Measurements from ENCODE around the gene LDB3.
"Not testable (repeated sequence)": the region's sequence is repeated elsewhere in the genome, so short reads cannot be mapped to it uniquely, and the experiment has no call there.

LDB3 gene

DNA sequence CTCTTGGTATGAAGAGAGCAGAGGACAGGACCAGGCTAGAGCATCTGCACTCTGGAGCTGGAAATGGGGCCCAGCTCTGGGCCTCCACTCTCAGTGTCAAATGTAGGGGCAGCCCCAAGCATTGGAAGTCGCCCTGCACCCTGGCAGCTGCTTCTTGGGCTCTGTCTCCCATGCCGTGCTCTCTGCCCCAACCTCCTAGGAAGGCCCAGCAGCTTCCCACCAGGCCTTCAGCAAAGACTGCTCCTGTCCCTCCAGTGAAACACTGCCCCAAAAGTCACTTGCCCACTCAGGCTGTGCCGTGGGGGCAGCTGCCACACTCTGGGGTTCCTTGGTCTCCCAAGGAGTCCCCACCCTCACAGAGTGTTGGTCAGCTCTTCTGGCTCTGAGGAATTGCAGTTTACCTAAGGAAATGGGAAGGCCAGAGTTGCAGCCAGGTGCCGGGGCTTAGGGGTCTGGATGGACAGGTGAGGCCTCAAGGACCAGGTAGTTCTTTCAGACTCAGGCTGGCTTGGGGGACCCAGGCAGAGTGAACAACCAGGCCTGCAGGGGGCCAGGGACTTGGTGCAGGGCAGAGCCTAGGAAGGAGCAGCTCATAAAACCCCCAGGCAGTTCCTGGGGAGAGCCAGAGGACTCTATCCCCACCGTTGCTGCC lies 23.4 kb upstream of the LDB3 start:
- ChIA-PET CTCF (no interaction called here), POLR2A (interaction anchor here (0.8 kb wide), 1 partner anchor 14 kb away, joined by 3 read pairs; no protein-coding TSS in a partner anchor)
- TF ChIP-seq ELF4 (IDR thresholded peaks at IDR 0.05) = no peak
- TF ChIP-seq BHLHE40 (IDR thresholded peaks at IDR 0.05; ENCODE audit: borderline replicate concordance) = no peak
- TF ChIP-seq ZNF384 (IDR thresholded peaks at IDR 0.05) = no peak
- no peak for TF ChIP-seq TARDBP (IDR thresholded peaks at IDR 0.05)
- no peak for TF ChIP-seq NFRKB (IDR thresholded peaks at IDR 0.05)
- TF ChIP-seq FOXM1 (IDR thresholded peaks at IDR 0.05; ENCODE audit: borderline replicate concordance) = no peak
- no peak for TF ChIP-seq CTBP1 (IDR thresholded peaks at IDR 0.05; ENCODE audit: borderline replicate concordance)
- TF ChIP-seq SUZ12 (IDR thresholded peaks at IDR 0.05) = no peak
- no peak for TF ChIP-seq SP1 (IDR thresholded peaks at IDR 0.05)
- TF ChIP-seq FOXA1 (IDR thresholded peaks at IDR 0.05) = no peak
- no peak for TF ChIP-seq LEF1 (IDR thresholded peaks at IDR 0.05; ENCODE audit: borderline replicate concordance)
- TF ChIP-seq ARNT (IDR thresholded peaks at IDR 0.05) = no peak
- TF ChIP-seq FOXK2 (IDR thresholded peaks at IDR 0.05) = no peak
- no peak for TF ChIP-seq PKNOX1 (IDR thresholded peaks at IDR 0.05)
- TF ChIP-seq HDGF (IDR thresholded peaks at IDR 0.05; ENCODE audit: borderline replicate concordance) = no peak
- TF ChIP-seq L3MBTL2 (conservative IDR thresholded peaks at IDR 0.05) = no peak
- no peak for DNase-seq (ENCODE audit: extremely low spot score)

- DNase-seq (ENCODE audit: extremely low spot score); POLR2A ChIA-PET: not testable (repeated sequence)
- CTCF ChIA-PET = interaction anchor here (0.6 to 0.7 kb wide), 2 partner anchors 8 to 343 kb away, joined by 3 to 4 read pairs; no protein-coding TSS in a partner anchor
Observed at GRCh38 chr10:86645621-86646165, 22.6 kb upstream of the LDB3 start.

DNA sequence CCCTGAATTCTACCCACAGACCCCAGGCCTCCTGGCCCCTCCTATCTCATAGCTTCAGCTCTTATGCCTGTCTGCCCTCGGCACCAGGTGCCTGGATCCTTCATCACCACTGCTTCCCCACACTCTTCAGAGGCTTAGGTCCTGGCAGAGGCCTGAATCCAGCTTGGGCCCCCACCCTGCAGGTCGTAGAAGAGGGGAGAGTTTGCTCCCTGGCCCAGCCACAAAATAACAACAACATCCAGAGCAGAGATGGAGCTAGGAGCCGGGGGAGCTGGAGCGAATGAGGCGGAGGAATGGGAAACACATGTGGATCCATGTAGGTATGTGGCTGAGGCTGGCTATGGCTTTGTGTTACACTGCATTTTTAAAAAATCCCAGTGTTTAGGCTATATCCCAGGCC lies 21.8 kb upstream of the LDB3 start:
- ChIA-PET CTCF (no interaction called here), POLR2A (no interaction called here)
- DNase-seq (ENCODE audit: extremely low spot score) = no peak
- no peak for TF ChIP-seq NFRKB (IDR thresholded peaks at IDR 0.05)
- no peak for TF ChIP-seq ARNT (IDR thresholded peaks at IDR 0.05)
- no peak for TF ChIP-seq TARDBP (IDR thresholded peaks at IDR 0.05)
- TF ChIP-seq SP1 (IDR thresholded peaks at IDR 0.05) = no peak
- TF ChIP-seq BHLHE40 (IDR thresholded peaks at IDR 0.05; ENCODE audit: borderline replicate concordance) = no peak
- TF ChIP-seq ZNF384 (IDR thresholded peaks at IDR 0.05) = no peak
- TF ChIP-seq SUZ12 (IDR thresholded peaks at IDR 0.05) = no peak
- TF ChIP-seq ELF4 (IDR thresholded peaks at IDR 0.05) = no peak
- no peak for TF ChIP-seq CTBP1 (IDR thresholded peaks at IDR 0.05; ENCODE audit: borderline replicate concordance)
- TF ChIP-seq FOXA1 (IDR thresholded peaks at IDR 0.05) = no peak
- TF ChIP-seq L3MBTL2 (conservative IDR thresholded peaks at IDR 0.05) = no peak
- no peak for TF ChIP-seq PKNOX1 (IDR thresholded peaks at IDR 0.05)
- TF ChIP-seq LEF1 (IDR thresholded peaks at IDR 0.05; ENCODE audit: borderline replicate concordance) = no peak
- TF ChIP-seq FOXM1 (IDR thresholded peaks at IDR 0.05; ENCODE audit: borderline replicate concordance) = no peak
- TF ChIP-seq HDGF (IDR thresholded peaks at IDR 0.05; ENCODE audit: borderline replicate concordance) = no peak
- no peak for TF ChIP-seq FOXK2 (IDR thresholded peaks at IDR 0.05)

DNA sequence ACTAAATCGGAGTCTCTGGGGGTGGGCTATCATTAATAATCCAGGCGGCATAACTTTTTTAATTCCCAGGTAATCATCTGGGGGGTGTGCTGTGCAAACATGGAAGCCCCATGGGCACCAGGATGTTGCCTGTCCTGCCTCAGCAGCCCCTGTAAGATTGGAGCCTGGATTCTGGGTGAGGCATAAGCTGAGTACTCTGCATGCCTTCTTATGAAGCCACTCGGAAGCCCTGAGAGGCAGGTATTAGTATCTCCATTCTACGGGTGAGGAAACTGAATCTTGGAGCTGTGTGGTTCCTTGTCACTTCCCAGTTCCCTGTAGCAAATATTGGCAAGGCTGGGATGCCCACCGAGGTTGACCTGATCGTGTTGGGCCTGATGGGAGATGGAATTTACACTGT lies 21.4 kb upstream of the LDB3 start:
- POLR2A ChIA-PET = no interaction called here
- DNase-seq (ENCODE audit: extremely low spot score) = no peak
- CTCF ChIA-PET = no interaction called here
- TF ChIP-seq ELF4 (IDR thresholded peaks at IDR 0.05) (no peak), SUZ12 (IDR thresholded peaks at IDR 0.05) (no peak), TARDBP (IDR thresholded peaks at IDR 0.05) (no peak), FOXM1 (IDR thresholded peaks at IDR 0.05; ENCODE audit: borderline replicate concordance) (no peak), LEF1 (IDR thresholded peaks at IDR 0.05; ENCODE audit: borderline replicate concordance) (no peak), FOXK2 (IDR thresholded peaks at IDR 0.05) (no peak), CTBP1 (IDR thresholded peaks at IDR 0.05; ENCODE audit: borderline replicate concordance) (no peak)

DNA sequence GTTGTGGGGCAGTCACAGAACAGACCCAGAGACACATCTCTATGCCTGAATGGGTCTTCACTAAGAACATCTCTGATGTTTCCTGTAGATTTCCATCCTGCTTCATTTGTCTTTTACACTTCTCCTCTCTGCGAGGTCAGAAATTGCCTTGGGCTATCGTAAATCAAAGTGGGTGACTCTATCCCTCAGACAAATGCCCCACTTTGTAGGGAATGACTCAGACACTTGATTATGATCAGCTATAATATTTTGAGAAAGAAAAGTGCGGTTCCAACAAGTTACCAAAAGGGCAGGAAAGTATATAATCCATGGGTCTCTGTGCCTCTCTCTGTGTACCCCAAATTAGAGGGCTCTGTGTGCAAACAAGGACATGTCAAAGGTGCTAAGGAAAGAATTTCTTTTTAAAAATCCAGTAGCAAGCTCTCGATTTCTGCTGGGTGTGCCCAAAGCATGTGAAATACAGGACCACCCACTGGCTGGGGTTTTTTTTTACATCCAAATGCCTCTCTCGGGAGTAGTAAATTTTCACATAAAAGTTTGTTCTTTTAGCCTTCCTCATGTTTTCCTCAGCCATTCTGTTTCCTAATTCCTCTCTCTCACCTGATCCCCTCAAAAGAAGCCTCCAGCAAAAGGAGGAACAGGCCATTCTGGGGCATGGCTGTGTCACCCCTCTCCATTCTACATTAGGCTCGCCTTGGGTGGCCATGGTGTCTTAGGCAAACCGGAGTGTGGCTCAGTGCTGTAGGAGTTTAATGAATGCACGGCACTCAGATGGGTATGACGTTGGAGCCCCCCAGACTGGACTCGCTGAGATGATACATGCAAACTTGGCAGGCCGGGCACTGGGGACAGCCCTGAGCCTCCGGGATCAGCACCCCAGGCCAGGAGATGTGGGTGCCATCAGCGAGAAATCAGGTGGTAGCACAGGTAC lies 20.3 kb upstream of the LDB3 start:
- ChIA-PET POLR2A (interaction anchor here (0.8 kb wide), 1 partner anchor 108 kb away, joined by 3 read pairs; the partner anchor contains the start of gene BMPR1A), CTCF (interaction anchor here (0.6 to 2.1 kb wide), 3 partner anchors 10 to 50 kb away, joined by 3 to 4 read pairs (median 4); no protein-coding TSS in a partner anchor)
- no peak for DNase-seq (ENCODE audit: extremely low spot score)
- TF ChIP-seq PKNOX1 (IDR thresholded peaks at IDR 0.05) (peak; percentile 94), SP1 (IDR thresholded peaks at IDR 0.05) (no peak)

Data from HEK293T (cell line).